CD4-positive, alpha-beta T cell (primary cell): Measurements from ENCODE around the gene NOL3. TPM values are rescaled to one million over a fixed set of nuclear protein-coding genes. Genes with fewer than 3 reads are reported as not detected.

Experiments
- ATAC-seq: fragments of 200-7000 bp; cut with Tn5 transposase; one replicate; pipeline ENCODE4 v1.10.0; 2022; ENCODE audit warnings: mild to moderate bottlenecking; ENCODE audit not compliant: poor library complexity
- CTCF ChIA-PET: fragments of 350-600 bp; sonication (Branson Sonifier 250); formaldehyde crosslinking; loops from one replicate; lab custom pipeline; 2021; ENCODE audit warnings: antibody characterized with exemption, inconsistent platforms; lab: Charles Lee
- POLR2A ChIA-PET: fragments of 350-600 bp; sonication (Branson Sonifier 250); formaldehyde crosslinking; loops from one replicate; lab custom pipeline; 2021; ENCODE audit warnings: antibody characterized with exemption, inconsistent platforms; lab: Charles Lee
- DNase-seq, 14 experiments: peaks; one replicate each; pipeline ENCODE4 v3.0.0-alpha.2; 2013 to 2020; ENCODE audit warnings: mixed read lengths in 2 of 14
- H3K27ac ChIP-seq, 2 donors: one replicate each; pipeline versions ENCODE4 v1.5.1 to v1.7.0; 2013; ENCODE audit warnings: low read length in 2 of 2, low read depth in 1 of 2, mild to moderate bottlenecking in 1 of 2
- H3K27me3 ChIP-seq, 2 experiments: 1 replicate in 1 of 2; 2 replicates in 1 of 2; pipeline versions ENCODE4 v1.6.1 to v1.7.0; 2013; ENCODE audit warnings: low read length in 2 of 2, control low read depth in 1 of 2, mild to moderate bottlenecking in 1 of 2, moderate library complexity in 1 of 2; ENCODE audit not compliant: insufficient read depth in 2 of 2, control insufficient read depth in 1 of 2
- H3K36me3 ChIP-seq: one replicate; pipeline ENCODE4 v1.6.1; 2013; ENCODE audit warnings: low read length, control low read depth; ENCODE audit not compliant: insufficient read depth
- H3K4me1 ChIP-seq: one replicate; pipeline ENCODE4 v1.6.1; 2013; ENCODE audit warnings: low read length, control low read depth; ENCODE audit not compliant: insufficient read depth
- H3K4me3 ChIP-seq: one replicate; pipeline ENCODE4 v1.5.1; 2013; ENCODE audit warnings: mild to moderate bottlenecking, low read length, moderate library complexity
- H3K9me3 ChIP-seq, 2 experiments: 1 replicate in 1 of 2; 2 replicates in 1 of 2; pipeline versions ENCODE4 v1.6.1 to v1.7.0; 2013; ENCODE audit warnings: low read length in 2 of 2, mild to moderate bottlenecking in 2 of 2, control low read depth in 1 of 2, moderate library complexity in 1 of 2; ENCODE audit not compliant: control insufficient read depth in 1 of 2, insufficient read depth in 1 of 2
- H3K27ac Mint-ChIP-seq: one replicate; pipeline ENCODE4 v1.8.0; 2020; ENCODE audit warnings: mixed read lengths
- H3K27me3 Mint-ChIP-seq: one replicate; pipeline ENCODE4 v1.8.0; 2021; ENCODE audit warnings: mixed read lengths
- H3K36me3 Mint-ChIP-seq: one replicate; pipeline ENCODE4 v1.8.0; 2021; ENCODE audit warnings: low read depth, mixed read lengths
- H3K4me1 Mint-ChIP-seq: one replicate; pipeline ENCODE4 v1.8.0; 2021; ENCODE audit warnings: low read depth, mixed read lengths
- H3K4me3 Mint-ChIP-seq: one replicate; pipeline ENCODE4 v1.8.0; 2020; ENCODE audit warnings: mild to moderate bottlenecking, mixed read lengths
- H3K9me3 Mint-ChIP-seq: one replicate; pipeline ENCODE4 v1.8.0; 2020; ENCODE audit warnings: mixed read lengths
- intact Hi-C, 2 experiments: fragments of 100-400 bp; cut with DNase I in 1 of 2; cut with micrococcal nuclease in 1 of 2; formaldehyde crosslinking; loops; one replicate each; pipeline versions ENCODE4 v1.15.1 to v1.9.0; 2023 to 2025; cut with DNase I, micrococcal nuclease
- total RNA-seq, 174 experiments: library from RNA in 2 of 174; stranded (reverse) in 2 of 174; gene quantifications; one replicate each; pipeline ENCODE4 v1.2.3 and lab custom pipeline; 2021 to 2026
- TF ChIP-seq, protein P1 (sequence below): fragments of 200-600 bp; IDR thresholded peaks from one replicate; pipeline ENCODE4 v1.8.0; 2022; ENCODE audit warnings: antibody characterized with exemption, mild to moderate bottlenecking

Gene NOL3
- total RNA-seq, 2 experiments from 2014 or later, result 1.1 to 1.2 TPM

- H3K27ac ChIP-seq, result no peak overlapping the region
- intact Hi-C loops, result no loop called here
- no peaks in the 10 kb centered on the region for H3K27me3 ChIP-seq
- H3K36me3 ChIP-seq, result peaks cover 52% of the 10 kb centered on the region
- no peak for DNase-seq
- Mint-ChIP-seq H3K27ac (no peak overlapping the region), H3K27me3 (no peaks in the 10 kb centered on the region), H3K36me3 (peaks cover 48% of the 10 kb centered on the region), H3K4me1 (peaks cover 6% of the 10 kb centered on the region), H3K4me3 (no peak overlapping the region), H3K9me3 (no peaks in the 10 kb centered on the region)
- H3K4me3 ChIP-seq, result no peak overlapping the region
- CTCF ChIA-PET, result no interaction called here
- TF ChIP-seq, protein P1, sequence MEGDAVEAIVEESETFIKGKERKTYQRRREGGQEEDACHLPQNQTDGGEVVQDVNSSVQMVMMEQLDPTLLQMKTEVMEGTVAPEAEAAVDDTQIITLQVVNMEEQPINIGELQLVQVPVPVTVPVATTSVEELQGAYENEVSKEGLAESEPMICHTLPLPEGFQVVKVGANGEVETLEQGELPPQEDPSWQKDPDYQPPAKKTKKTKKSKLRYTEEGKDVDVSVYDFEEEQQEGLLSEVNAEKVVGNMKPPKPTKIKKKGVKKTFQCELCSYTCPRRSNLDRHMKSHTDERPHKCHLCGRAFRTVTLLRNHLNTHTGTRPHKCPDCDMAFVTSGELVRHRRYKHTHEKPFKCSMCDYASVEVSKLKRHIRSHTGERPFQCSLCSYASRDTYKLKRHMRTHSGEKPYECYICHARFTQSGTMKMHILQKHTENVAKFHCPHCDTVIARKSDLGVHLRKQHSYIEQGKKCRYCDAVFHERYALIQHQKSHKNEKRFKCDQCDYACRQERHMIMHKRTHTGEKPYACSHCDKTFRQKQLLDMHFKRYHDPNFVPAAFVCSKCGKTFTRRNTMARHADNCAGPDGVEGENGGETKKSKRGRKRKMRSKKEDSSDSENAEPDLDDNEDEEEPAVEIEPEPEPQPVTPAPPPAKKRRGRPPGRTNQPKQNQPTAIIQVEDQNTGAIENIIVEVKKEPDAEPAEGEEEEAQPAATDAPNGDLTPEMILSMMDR, result no peak
- no peaks in the 10 kb centered on the region for H3K9me3 ChIP-seq
- H3K4me1 ChIP-seq, result no peaks in the 10 kb centered on the region
- no peak for ATAC-seq
- POLR2A ChIA-PET, result interaction anchor here (1.4 kb wide), 1 partner anchor 45 kb away, joined by 3 read pairs; the partner anchor contains the start of gene FHOD1
Observed at GRCh38 chr16:67202426-67202825, 32.1 kb downstream of the NOL3 start.

- H3K4me3 Mint-ChIP-seq, result no peak overlapping the region
- ATAC-seq (no peak), DNase-seq (no peak)
- Histone ChIP-seq H3K4me3 (no peak overlapping the region), H3K27ac (no peak overlapping the region), H3K9me3 (no peaks in the 10 kb centered on the region), H3K27me3 (no peaks in the 10 kb centered on the region), H3K4me1 (no peaks in the 10 kb centered on the region), H3K36me3 (peaks cover 48% of the 10 kb centered on the region)
- peaks cover 6% of the 10 kb centered on the region for H3K4me1 Mint-ChIP-seq
- H3K9me3 Mint-ChIP-seq, result no peaks in the 10 kb centered on the region
- H3K27me3 Mint-ChIP-seq, result no peaks in the 10 kb centered on the region
- intact Hi-C loops, result no loop called here
- ChIA-PET POLR2A (interaction anchor here (1.4 kb wide), 1 partner anchor 44 kb away, joined by 3 read pairs; the partner anchor contains the start of gene FHOD1), CTCF (no interaction called here)
- H3K27ac Mint-ChIP-seq, result no peak overlapping the region
- TF ChIP-seq, protein P1, result no peak
- peaks cover 42% of the 10 kb centered on the region for H3K36me3 Mint-ChIP-seq
Observed at GRCh38 chr16:67202956-67203493, 32.7 kb downstream of the NOL3 start.

- peaks cover 43% of the 10 kb centered on the region for H3K36me3 ChIP-seq
- Mint-ChIP-seq H3K9me3 (no peaks in the 10 kb centered on the region), H3K4me3 (no peak overlapping the region), H3K4me1 (no peaks in the 10 kb centered on the region), H3K27me3 (no peaks in the 10 kb centered on the region), H3K36me3 (peaks cover 36% of the 10 kb centered on the region), H3K27ac (no peak overlapping the region)
- ATAC-seq (no peak), DNase-seq (no peak)
- TF ChIP-seq, protein P1, result no peak
- no peak overlapping the region for H3K4me3 ChIP-seq
- POLR2A ChIA-PET, result no interaction called here
- H3K27ac ChIP-seq, result no peak overlapping the region
- CTCF ChIA-PET, result no interaction called here
- no peaks in the 10 kb centered on the region for H3K27me3 ChIP-seq
- no peaks in the 10 kb centered on the region for H3K9me3 ChIP-seq
- intact Hi-C loops, result no loop called here
- no peaks in the 10 kb centered on the region for H3K4me1 ChIP-seq
Observed at GRCh38 chr16:67204076-67204475, 33.7 kb downstream of the NOL3 start.
